Hepatocyte (in vitro differentiated cells): Measurements from ENCODE around the gene KCNB1.

Source experiments
- EZH2phosphoT487 ChIP-seq: fragments of 200-600 bp; sonication (generic); IDR thresholded peaks from one replicate; pipeline ENCODE4 v1.6.1; 2018; ENCODE audit warnings: antibody characterized with exemption, mild to moderate bottlenecking, low read depth, moderate library complexity; ENCODE audit not compliant: unreplicated experiment, severe bottlenecking
- TF ChIP-seq, protein P1 (sequence below): fragments of 200-600 bp; sonication (generic); IDR thresholded peaks from 2 replicates; pipeline ENCODE4 v1.5.1; 2016; ENCODE audit warnings: antibody characterized with exemption, mild to moderate bottlenecking; ENCODE audit not compliant: poor library complexity

DNA sequence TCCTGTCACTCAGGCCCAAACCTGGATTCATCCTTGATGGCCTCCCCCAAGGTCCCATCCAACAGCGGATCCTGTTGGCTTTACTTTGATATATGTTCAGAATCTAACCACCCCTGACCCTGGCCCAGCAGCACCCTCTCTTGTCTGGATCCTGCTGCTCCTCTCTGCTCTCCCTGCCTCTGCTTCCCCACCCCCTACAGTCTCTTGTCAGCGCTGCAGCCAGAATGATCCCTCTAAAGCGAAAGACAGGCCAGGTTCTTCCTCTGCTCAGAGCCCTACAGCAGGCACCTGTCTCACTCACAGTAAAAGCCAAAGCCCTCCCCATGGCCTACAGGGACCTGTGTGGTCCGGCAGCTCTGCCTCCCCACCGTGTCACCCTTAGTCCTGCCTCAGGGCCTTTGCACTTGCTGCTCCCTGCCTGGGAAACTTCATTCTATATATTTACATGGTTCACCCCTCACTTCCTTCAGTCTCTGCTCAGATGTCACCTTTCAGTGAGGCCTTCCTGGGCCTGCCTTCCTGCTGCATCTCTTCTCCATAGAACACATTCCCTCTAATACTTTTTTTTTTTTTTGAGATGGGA, 37.4 kb upstream of the KCNB1 start:
- no peak for TF ChIP-seq EZH2phosphoT487
- TF ChIP-seq, protein P1, sequence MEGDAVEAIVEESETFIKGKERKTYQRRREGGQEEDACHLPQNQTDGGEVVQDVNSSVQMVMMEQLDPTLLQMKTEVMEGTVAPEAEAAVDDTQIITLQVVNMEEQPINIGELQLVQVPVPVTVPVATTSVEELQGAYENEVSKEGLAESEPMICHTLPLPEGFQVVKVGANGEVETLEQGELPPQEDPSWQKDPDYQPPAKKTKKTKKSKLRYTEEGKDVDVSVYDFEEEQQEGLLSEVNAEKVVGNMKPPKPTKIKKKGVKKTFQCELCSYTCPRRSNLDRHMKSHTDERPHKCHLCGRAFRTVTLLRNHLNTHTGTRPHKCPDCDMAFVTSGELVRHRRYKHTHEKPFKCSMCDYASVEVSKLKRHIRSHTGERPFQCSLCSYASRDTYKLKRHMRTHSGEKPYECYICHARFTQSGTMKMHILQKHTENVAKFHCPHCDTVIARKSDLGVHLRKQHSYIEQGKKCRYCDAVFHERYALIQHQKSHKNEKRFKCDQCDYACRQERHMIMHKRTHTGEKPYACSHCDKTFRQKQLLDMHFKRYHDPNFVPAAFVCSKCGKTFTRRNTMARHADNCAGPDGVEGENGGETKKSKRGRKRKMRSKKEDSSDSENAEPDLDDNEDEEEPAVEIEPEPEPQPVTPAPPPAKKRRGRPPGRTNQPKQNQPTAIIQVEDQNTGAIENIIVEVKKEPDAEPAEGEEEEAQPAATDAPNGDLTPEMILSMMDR, result no peak
